Hematopoietic multipotent progenitor cell treated with erythropoietin and hydrocortisone succinate and interleukin-3 and kit ligand, for 4 days (in vitro differentiated cells): ENCODE measurements around the gene FADS2.

Experiments used
- DNase-seq: peaks from one replicate; pipeline ENCODE4 v3.0.0-alpha.2; 2015

FADS2 gene

GRCh38 chr11:61910187-61911127, 82.4 kb downstream of the FADS2 start:
- no peak for DNase-seq

- no peak for DNase-seq
Measured at GRCh38 chr11:61911128-61911700, 83.1 kb downstream of the FADS2 start.

GRCh38 chr11:61911701-61912529, 83.8 kb downstream of the FADS2 start:
- no peak for DNase-seq

GRCh38 chr11:61912530-61912898, 84.4 kb downstream of the FADS2 start:
- peak; percentile 86 for DNase-seq

- DNase-seq: no peak
Measured at GRCh38 chr11:61912991-61913698, 85.0 kb downstream of the FADS2 start.

- DNase-seq: no peak
Measured at GRCh38 chr11:61913699-61914395, 85.7 kb downstream of the FADS2 start.

- DNase-seq: no peak
Measured at GRCh38 chr11:61914471-61915171, 86.5 kb downstream of the FADS2 start.

GRCh38 chr11:61916737-61917333, 88.7 kb downstream of the FADS2 start:
- no peak for DNase-seq
